DOHH2 (cell line): Measurements from ENCODE around the gene COX5B.

Source experiments
- EZH2phosphoT487 ChIP-seq: fragments of 200-600 bp; sonication (generic); IDR thresholded peaks from 2 replicates; pipeline ENCODE4 v1.6.1; 2017; ENCODE audit warnings: borderline replicate concordance, mild to moderate bottlenecking, antibody characterized with exemption, low read length, moderate library complexity, mixed read lengths
- TF ChIP-seq, protein P1 (sequence below): fragments of 200-600 bp; sonication (generic); IDR thresholded peaks from one replicate; pipeline ENCODE4 v1.5.1; 2014; ENCODE audit warnings: antibody characterized with exemption, mild to moderate bottlenecking, low read depth, low read length; ENCODE audit not compliant: poor library complexity, severe bottlenecking

GRCh38 chr2:97673915-97674283 lies 28.0 kb downstream of the COX5B start:
- TF ChIP-seq, protein P1, sequence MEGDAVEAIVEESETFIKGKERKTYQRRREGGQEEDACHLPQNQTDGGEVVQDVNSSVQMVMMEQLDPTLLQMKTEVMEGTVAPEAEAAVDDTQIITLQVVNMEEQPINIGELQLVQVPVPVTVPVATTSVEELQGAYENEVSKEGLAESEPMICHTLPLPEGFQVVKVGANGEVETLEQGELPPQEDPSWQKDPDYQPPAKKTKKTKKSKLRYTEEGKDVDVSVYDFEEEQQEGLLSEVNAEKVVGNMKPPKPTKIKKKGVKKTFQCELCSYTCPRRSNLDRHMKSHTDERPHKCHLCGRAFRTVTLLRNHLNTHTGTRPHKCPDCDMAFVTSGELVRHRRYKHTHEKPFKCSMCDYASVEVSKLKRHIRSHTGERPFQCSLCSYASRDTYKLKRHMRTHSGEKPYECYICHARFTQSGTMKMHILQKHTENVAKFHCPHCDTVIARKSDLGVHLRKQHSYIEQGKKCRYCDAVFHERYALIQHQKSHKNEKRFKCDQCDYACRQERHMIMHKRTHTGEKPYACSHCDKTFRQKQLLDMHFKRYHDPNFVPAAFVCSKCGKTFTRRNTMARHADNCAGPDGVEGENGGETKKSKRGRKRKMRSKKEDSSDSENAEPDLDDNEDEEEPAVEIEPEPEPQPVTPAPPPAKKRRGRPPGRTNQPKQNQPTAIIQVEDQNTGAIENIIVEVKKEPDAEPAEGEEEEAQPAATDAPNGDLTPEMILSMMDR = no peak
- no peak for TF ChIP-seq EZH2phosphoT487
